HEK293 (cell line): ENCODE data around the gene MAP3K12.

ENCODE experiments used
- FEZF1 ChIP-seq: fragments of 450-650 bp; formaldehyde crosslinking; IDR thresholded peaks from 2 replicates; pipeline ENCODE4 v1.5.1; 2016; ENCODE audit warnings: missing biosample characterization, missing genetic modification characterization
- KLF9 ChIP-seq: fragments of 450-650 bp; formaldehyde crosslinking; IDR thresholded peaks from 2 replicates; pipeline ENCODE4 v1.5.1; 2016; ENCODE audit warnings: missing biosample characterization, missing genetic modification characterization, low read depth
- OVOL3 ChIP-seq: fragments of 450-650 bp; formaldehyde crosslinking; IDR thresholded peaks from 2 replicates; pipeline ENCODE4 v1.5.1; 2016; ENCODE audit warnings: missing biosample characterization, missing genetic modification characterization
- ZNF138 ChIP-seq: fragments of 450-650 bp; formaldehyde crosslinking; IDR thresholded peaks from 2 replicates; pipeline ENCODE4 v1.5.1; 2016; ENCODE audit warnings: missing biosample characterization, missing genetic modification characterization, borderline replicate concordance
- TF ChIP-seq, protein P1 (sequence below): fragments of 450-650 bp; formaldehyde crosslinking; IDR thresholded peaks from 2 replicates; pipeline ENCODE4 v1.5.1; 2016; ENCODE audit warnings: missing biosample characterization, missing genetic modification characterization, low read depth
- TF ChIP-seq, protein P2 (sequence below): fragments of 450-650 bp; formaldehyde crosslinking; IDR thresholded peaks from 2 replicates; pipeline ENCODE4 v1.5.1; 2016; ENCODE audit warnings: missing biosample characterization, missing genetic modification characterization

DNA sequence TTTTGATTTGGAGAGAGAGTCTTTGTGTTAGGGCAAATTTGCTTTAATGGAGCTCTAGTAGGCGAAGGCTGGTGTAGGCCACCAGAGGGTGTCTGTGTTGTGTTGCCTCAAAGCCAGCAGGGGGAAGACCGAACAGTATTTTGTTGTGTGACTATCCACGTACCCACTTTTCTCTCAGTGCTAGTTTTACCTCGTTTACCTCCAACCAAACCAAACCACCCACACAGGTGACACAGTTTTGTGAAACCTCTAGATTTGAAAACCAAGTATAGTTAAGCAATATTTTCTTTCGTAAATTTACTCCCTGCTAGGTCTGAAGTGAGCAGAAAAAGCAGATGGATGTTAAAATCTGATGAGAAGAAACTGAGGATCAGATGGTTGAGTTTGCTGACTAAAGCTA lies 44.3 kb upstream of the MAP3K12 start:
- TF ChIP-seq ZNF138 (tag by site-specific recombination), result no peak
- TF ChIP-seq KLF9 (tag by site-specific recombination), result no peak
- TF ChIP-seq, protein P1, sequence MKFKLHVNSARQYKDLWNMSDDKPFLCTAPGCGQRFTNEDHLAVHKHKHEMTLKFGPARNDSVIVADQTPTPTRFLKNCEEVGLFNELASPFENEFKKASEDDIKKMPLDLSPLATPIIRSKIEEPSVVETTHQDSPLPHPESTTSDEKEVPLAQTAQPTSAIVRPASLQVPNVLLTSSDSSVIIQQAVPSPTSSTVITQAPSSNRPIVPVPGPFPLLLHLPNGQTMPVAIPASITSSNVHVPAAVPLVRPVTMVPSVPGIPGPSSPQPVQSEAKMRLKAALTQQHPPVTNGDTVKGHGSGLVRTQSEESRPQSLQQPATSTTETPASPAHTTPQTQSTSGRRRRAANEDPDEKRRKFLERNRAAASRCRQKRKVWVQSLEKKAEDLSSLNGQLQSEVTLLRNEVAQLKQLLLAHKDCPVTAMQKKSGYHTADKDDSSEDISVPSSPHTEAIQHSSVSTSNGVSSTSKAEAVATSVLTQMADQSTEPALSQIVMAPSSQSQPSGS (tag by site-specific recombination), result no peak
- no peak for TF ChIP-seq OVOL3
- no peak for TF ChIP-seq FEZF1 (tag by site-specific recombination)
- TF ChIP-seq, protein P2, sequence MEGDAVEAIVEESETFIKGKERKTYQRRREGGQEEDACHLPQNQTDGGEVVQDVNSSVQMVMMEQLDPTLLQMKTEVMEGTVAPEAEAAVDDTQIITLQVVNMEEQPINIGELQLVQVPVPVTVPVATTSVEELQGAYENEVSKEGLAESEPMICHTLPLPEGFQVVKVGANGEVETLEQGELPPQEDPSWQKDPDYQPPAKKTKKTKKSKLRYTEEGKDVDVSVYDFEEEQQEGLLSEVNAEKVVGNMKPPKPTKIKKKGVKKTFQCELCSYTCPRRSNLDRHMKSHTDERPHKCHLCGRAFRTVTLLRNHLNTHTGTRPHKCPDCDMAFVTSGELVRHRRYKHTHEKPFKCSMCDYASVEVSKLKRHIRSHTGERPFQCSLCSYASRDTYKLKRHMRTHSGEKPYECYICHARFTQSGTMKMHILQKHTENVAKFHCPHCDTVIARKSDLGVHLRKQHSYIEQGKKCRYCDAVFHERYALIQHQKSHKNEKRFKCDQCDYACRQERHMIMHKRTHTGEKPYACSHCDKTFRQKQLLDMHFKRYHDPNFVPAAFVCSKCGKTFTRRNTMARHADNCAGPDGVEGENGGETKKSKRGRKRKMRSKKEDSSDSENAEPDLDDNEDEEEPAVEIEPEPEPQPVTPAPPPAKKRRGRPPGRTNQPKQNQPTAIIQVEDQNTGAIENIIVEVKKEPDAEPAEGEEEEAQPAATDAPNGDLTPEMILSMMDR, result peak; percentile 88
